ENCODE measurements around the gene TFRC. TPM values are rescaled to one million over a fixed set of nuclear protein-coding genes. Genes with fewer than 3 reads are reported as not detected.

TFRC gene
- total RNA-seq, 1 experiment from 2014 or later: 143 TPM

GRCh38 chr3:196096382-196096953 lies 14.6 kb upstream of the TFRC start (continued):
- no peak for TF ChIP-seq FOXP4 (CRISPR knock-in tag; IDR thresholded peaks at IDR 0.05)
- TF ChIP-seq, protein P1, sequence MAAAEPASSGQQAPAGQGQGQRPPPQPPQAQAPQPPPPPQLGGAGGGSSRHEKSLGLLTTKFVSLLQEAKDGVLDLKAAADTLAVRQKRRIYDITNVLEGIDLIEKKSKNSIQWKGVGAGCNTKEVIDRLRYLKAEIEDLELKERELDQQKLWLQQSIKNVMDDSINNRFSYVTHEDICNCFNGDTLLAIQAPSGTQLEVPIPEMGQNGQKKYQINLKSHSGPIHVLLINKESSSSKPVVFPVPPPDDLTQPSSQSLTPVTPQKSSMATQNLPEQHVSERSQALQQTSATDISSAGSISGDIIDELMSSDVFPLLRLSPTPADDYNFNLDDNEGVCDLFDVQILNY (CRISPR knock-in tag; IDR thresholded peaks at IDR 0.05): no peak
- TF ChIP-seq ETV6 (CRISPR knock-in tag; IDR thresholded peaks at IDR 0.05): no peak
- no peak for TF ChIP-seq ZBTB21 (CRISPR knock-in tag; IDR thresholded peaks at IDR 0.05; ENCODE audit: borderline replicate concordance)

DNA sequence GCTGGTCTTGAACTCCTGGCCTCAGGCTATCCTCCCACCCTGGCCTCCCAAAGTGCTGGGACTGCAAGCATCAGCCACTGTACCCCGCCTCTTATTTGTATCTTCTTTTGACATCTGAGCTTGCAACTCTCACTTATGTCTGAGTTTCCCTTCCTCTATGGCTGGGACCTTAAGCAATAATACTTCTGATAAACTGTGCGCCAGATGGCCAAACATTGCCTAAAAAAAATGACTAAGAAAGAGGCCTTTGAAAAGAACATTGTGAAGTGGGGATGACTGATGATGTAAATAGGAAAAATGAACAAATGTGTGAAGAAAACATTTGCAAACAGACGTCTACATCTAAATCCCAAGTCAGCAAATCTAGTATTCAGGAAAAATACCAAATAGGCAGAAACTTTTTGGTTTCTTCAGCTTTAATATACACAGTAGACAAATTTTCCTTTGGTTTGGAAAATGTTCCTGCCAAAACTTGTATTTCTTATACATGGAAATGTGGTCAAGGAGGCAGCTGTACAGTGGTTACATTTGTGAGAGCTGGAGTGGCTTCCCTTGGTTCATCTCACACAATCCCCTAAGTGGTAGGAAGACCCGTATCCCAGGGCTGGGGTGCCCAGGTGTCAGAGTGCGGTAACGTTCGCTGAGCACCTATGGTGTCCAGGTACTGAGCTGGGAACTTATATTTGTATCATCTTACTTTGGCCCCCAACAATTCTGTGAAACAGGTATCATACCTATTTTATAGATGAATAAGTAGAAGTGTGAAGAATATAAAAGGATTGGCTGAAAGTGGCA lies 11.6 kb upstream of the TFRC start:
- Mint-ChIP-seq H3K27me3 (ENCODE audit: low read depth) (no peaks in the 10 kb centered on the region), H3K9me3 (peaks cover 2% of the 10 kb centered on the region), H3K4me1 (peaks cover 7% of the 10 kb centered on the region), H3K4me3 (no peak overlapping the region), H3K27ac (no peak overlapping the region), H3K36me3 (no peaks in the 10 kb centered on the region; the same call in 1 of the 2 replicates)
- no peak for ATAC-seq
- no peak for TF ChIP-seq ARID4B (CRISPR knock-in tag; IDR thresholded peaks at IDR 0.05; ENCODE audit: borderline replicate concordance)
- TF ChIP-seq RORB (CRISPR knock-in tag; IDR thresholded peaks at IDR 0.05): no peak
- no peak for TF ChIP-seq ZNF671 (CRISPR knock-in tag; IDR thresholded peaks at IDR 0.05)
- no peak for TF ChIP-seq ZNF317 (CRISPR knock-in tag; IDR thresholded peaks at IDR 0.05; ENCODE audit: borderline replicate concordance, low read depth)
- TF ChIP-seq CREB1 (CRISPR knock-in tag; IDR thresholded peaks at IDR 0.05): no peak
- ChIA-PET CTCF (no interaction called here), POLR2A (interaction anchor here (0.6 kb wide), 1 partner anchor 863 kb away, joined by 4 read pairs; no protein-coding TSS in a partner anchor)
- no peak for DNase-seq (ENCODE audit: low spot score)

- no peaks in the 10 kb centered on the region; the same call in none of the 2 replicates for H3K27me3 Mint-ChIP-seq (ENCODE audit: low read depth)
- H3K36me3 Mint-ChIP-seq: no peaks in the 10 kb centered on the region
- no peaks in the 10 kb centered on the region for H3K9me3 Mint-ChIP-seq
- ChIA-PET POLR2A (no interaction called here), CTCF (no interaction called here)
- H3K4me3 Mint-ChIP-seq: no peak overlapping the region
- DNase-seq (ENCODE audit: low spot score) (no peak), ATAC-seq (no peak)
- H3K4me1 Mint-ChIP-seq: peaks cover 1% of the 10 kb centered on the region; the same call in 1 of the 2 replicates
- no peak for TF ChIP-seq NR3C1 (CRISPR knock-in tag; conservative IDR thresholded peaks at IDR 0.05; ENCODE audit: low read depth)
- no peak overlapping the region for H3K27ac Mint-ChIP-seq
Observed at GRCh38 chr3:196087906-196088305, 6.0 kb upstream of the TFRC start.

GRCh38 chr3:196082619-196082971 lies 705 bp upstream of the TFRC start:
- Mint-ChIP-seq H3K9me3 (no peaks in the 10 kb centered on the region), H3K27me3 (ENCODE audit: low read depth) (no peaks in the 10 kb centered on the region; the same call in none of the 2 replicates), H3K4me3 (peak overlapping the region; percentile 99), H3K4me1 (peaks cover 32% of the 10 kb centered on the region), H3K27ac (peak overlapping the region; percentile 72; the same call in 1 of the 2 replicates), H3K36me3 (peaks cover 8% of the 10 kb centered on the region; the same call in 1 of the 2 replicates)
- DNase-seq (ENCODE audit: low spot score) (no peak), ATAC-seq (no peak)
- POLR2A ChIA-PET: no interaction called here
- CTCF ChIA-PET: interaction anchor here (1.0 kb wide), 1 partner anchor 9 kb away, joined by 3 read pairs; no protein-coding TSS in a partner anchor
- TF ChIP-seq ZNF396 (CRISPR knock-in tag; IDR thresholded peaks at IDR 0.05; ENCODE audit: borderline replicate concordance) (no peak), ZBTB43 (CRISPR knock-in tag; IDR thresholded peaks at IDR 0.05) (no peak), FOXP4 (CRISPR knock-in tag; IDR thresholded peaks at IDR 0.05) (no peak), IRF1 (CRISPR knock-in tag; IDR thresholded peaks at IDR 0.05) (no peak), SOX15 (CRISPR knock-in tag; IDR thresholded peaks at IDR 0.05) (no peak), MYBL2 (CRISPR knock-in tag; IDR thresholded peaks at IDR 0.05) (no peak), ZNF263 (CRISPR knock-in tag; IDR thresholded peaks at IDR 0.05; ENCODE audit: low read depth) (no peak)

All from WTC11 (cell line).